Keratinocyte (primary cell): ENCODE results near the gene CMIP. TPM values are rescaled to one million over a fixed set of nuclear protein-coding genes. Genes with fewer than 3 reads are reported as not detected.

Experiments used
- DNase-seq: peaks from one replicate; pipeline ENCODE4 v3.0.0-alpha.2; 2011; ENCODE audit warnings: low read depth, missing footprints, low spot score
- FAIRE-seq: peaks from 2 replicates; lab custom pipeline; 2011; peaks lifted over from hg19 to GRCh38; lab: Jason Lieb, UNC
- H2AFZ ChIP-seq: 2 replicates; pipeline ENCODE4 v1.6.0; 2012; ENCODE audit warnings: low read length, control low read depth, inconsistent platforms; ENCODE audit not compliant: control insufficient read depth
- H3K27ac ChIP-seq: 2 replicates; pipeline ENCODE4 v1.5.1; 2011; ENCODE audit warnings: low read length; ENCODE audit not compliant: control insufficient read depth, insufficient read depth
- H3K27me3 ChIP-seq: 3 replicates; pipeline ENCODE4 v1.6.0; 2011; ENCODE audit warnings: low read length; ENCODE audit not compliant: control insufficient read depth, insufficient read depth; ENCODE audit errors: extremely low read depth
- H3K36me3 ChIP-seq, 2 experiments: 2 replicates in 1 of 2; 3 replicates in 1 of 2; pipeline ENCODE4 v1.5.1; 2011; ENCODE audit warnings: low read length in 2 of 2, mild to moderate bottlenecking in 1 of 2; ENCODE audit not compliant: control insufficient read depth in 2 of 2, insufficient read depth in 2 of 2; ENCODE audit errors: extremely low read depth in 1 of 2
- H3K4me1 ChIP-seq: 3 replicates; pipeline ENCODE4 v1.5.1; 2011; ENCODE audit warnings: low read length; ENCODE audit not compliant: control insufficient read depth, insufficient read depth; ENCODE audit errors: extremely low read depth
- H3K4me2 ChIP-seq: 3 replicates; pipeline ENCODE4 v1.6.0; 2011; ENCODE audit warnings: low read depth, low read length; ENCODE audit not compliant: control insufficient read depth, insufficient read depth; ENCODE audit errors: extremely low read depth
- H3K4me3 ChIP-seq, 3 experiments: fragments of 200-600 bp in 1 of 3; sonication (generic) in 1 of 3; 2 replicates in 2 of 3; 3 replicates in 1 of 3; pipeline ENCODE4 v1.5.1; 2011 to 2016; ENCODE audit warnings: low read length in 3 of 3, mild to moderate bottlenecking in 3 of 3, control low read depth in 2 of 3, inconsistent platforms in 1 of 3, low read depth in 1 of 3, mixed read lengths in 1 of 3, mixed run types in 1 of 3, moderate library complexity in 1 of 3; ENCODE audit not compliant: control insufficient read depth in 2 of 3, insufficient read depth in 2 of 3; ENCODE audit errors: extremely low read depth in 1 of 3
- H3K79me2 ChIP-seq: 2 replicates; pipeline ENCODE4 v1.6.0; 2012; ENCODE audit warnings: low read length; ENCODE audit not compliant: control insufficient read depth, insufficient read depth
- H3K9ac ChIP-seq: 3 replicates; pipeline ENCODE4 v1.6.0; 2011; ENCODE audit warnings: low read length; ENCODE audit not compliant: control insufficient read depth, insufficient read depth; ENCODE audit errors: extremely low read depth
- H3K9me1 ChIP-seq: 3 replicates; pipeline ENCODE4 v1.6.0; 2011; ENCODE audit warnings: low read length; ENCODE audit not compliant: control insufficient read depth, insufficient read depth; ENCODE audit errors: extremely low read depth
- H3K9me3 ChIP-seq: 2 replicates; pipeline ENCODE4 v1.5.1; 2012; ENCODE audit warnings: low read depth, low read length; ENCODE audit not compliant: control insufficient read depth
- H4K20me1 ChIP-seq: 3 replicates; pipeline ENCODE4 v1.6.0; 2011; ENCODE audit warnings: low read length; ENCODE audit not compliant: control insufficient read depth, insufficient read depth; ENCODE audit errors: extremely low read depth
- CTCF ChIP-seq, 3 experiments: IDR thresholded peaks in 1 of 3; conservative IDR thresholded peaks in 1 of 3; optimal IDR thresholded peaks in 1 of 3; 2 replicates in 2 of 3; 3 replicates in 1 of 3; pipeline versions ENCODE3 to v1.5.1; 2011; ENCODE audit warnings: low read length in 3 of 3, mild to moderate bottlenecking in 3 of 3, moderate library complexity in 2 of 3, control low read depth in 1 of 3, inconsistent platforms in 1 of 3; ENCODE audit not compliant: insufficient read depth in 2 of 3; ENCODE audit errors: extremely low read depth in 1 of 3
- EZH2 ChIP-seq: IDR thresholded peaks from one replicate; pipeline ENCODE4 v1.6.1; 2012; ENCODE audit warnings: inconsistent platforms, mild to moderate bottlenecking, low read length, moderate library complexity
- dilution Hi-C: fragments of 300-500 bp; cut with MboI; formaldehyde crosslinking; loops from one replicate; pipeline ENCODE4 v1.7.0; 2020; ENCODE audit warnings: low sequenced_read_pairs; ENCODE audit not compliant: extremely low pct_ligation_motif_present
- polyA plus RNA-seq, 5 experiments: library from polyadenylated mRNA; depleted of rRNA in 3 of 5; stranded (reverse) in 3 of 5; stranded (forward) in 1 of 5; unstranded in 1 of 5; fragments of >200 nt; gene quantifications; 1 replicate in 1 of 5; 2 replicates in 3 of 5; 3 replicates in 1 of 5; pipeline versions ENCODE4 v1.2.1 to v1.2.3, GENCODE V29; 2011 to 2012; ENCODE audit warnings: missing spikeins in 2 of 5, low read depth in 1 of 5, low replicate concordance in 1 of 5

CMIP gene
- polyA plus RNA-seq, 1 donor (not counting 4 experiments of a cell fraction or from before 2014, with no cell fraction given) = 5.0 TPM

- peaks cover 3% of the 10 kb centered on the region for H3K27me3 ChIP-seq
- H2AFZ ChIP-seq = no peak overlapping the region
- H3K79me2 ChIP-seq = no peaks in the 10 kb centered on the region
- dilution Hi-C loops = no loop called here
- no peaks in the 10 kb centered on the region for H3K9me1 ChIP-seq
- H3K9ac ChIP-seq = no peak overlapping the region
- FAIRE-seq (no peak), DNase-seq (no peak)
- H3K36me3 ChIP-seq = no peaks in the 10 kb centered on the region
- H3K9me3 ChIP-seq = no peaks in the 10 kb centered on the region
- H3K4me3 ChIP-seq = no peak overlapping the region
- no peak overlapping the region for H3K27ac ChIP-seq
- no peak for TF ChIP-seq EZH2
- no peak for TF ChIP-seq CTCF (optimal IDR thresholded peaks at IDR 0.05 in 1 of 3, IDR thresholded peaks at IDR 0.05 in 1 of 3, conservative IDR thresholded peaks at IDR 0.05 in 1 of 3; ENCODE audit: extremely low read depth in 1 of 3, insufficient read depth in 2 of 3, low read length in 3 of 3)
- H3K4me1 ChIP-seq = peaks cover 6% of the 10 kb centered on the region
- H4K20me1 ChIP-seq = no peaks in the 10 kb centered on the region
- no peak overlapping the region for H3K4me2 ChIP-seq
Measured at GRCh38 chr16:81748476-81749198, 304.0 kb downstream of the CMIP start.

GRCh38 chr16:81752225-81752875, 307.7 kb downstream of the CMIP start:
- Histone ChIP-seq H3K4me2 (no peak overlapping the region), H3K9me1 (no peaks in the 10 kb centered on the region), H3K9ac (no peak overlapping the region), H4K20me1 (no peaks in the 10 kb centered on the region), H3K4me1 (no peaks in the 10 kb centered on the region), H3K4me3 (no peak overlapping the region), H3K79me2 (no peaks in the 10 kb centered on the region), H3K36me3 (no peaks in the 10 kb centered on the region), H3K27ac (no peak overlapping the region), H3K9me3 (no peaks in the 10 kb centered on the region), H2AFZ (no peak overlapping the region), H3K27me3 (peaks cover 3% of the 10 kb centered on the region)
- FAIRE-seq (no peak), DNase-seq (no peak)
- dilution Hi-C loops = no loop called here
- TF ChIP-seq EZH2 (no peak), CTCF (optimal IDR thresholded peaks at IDR 0.05 in 1 of 3, IDR thresholded peaks at IDR 0.05 in 1 of 3, conservative IDR thresholded peaks at IDR 0.05 in 1 of 3; ENCODE audit: extremely low read depth in 1 of 3, insufficient read depth in 2 of 3, low read length in 3 of 3) (no peak)
